LNCAP (cell line): ENCODE measurements around the gene DCBLD2.

Experiments
- CTCF ChIP-seq: fragments of 450-650 bp; IDR thresholded peaks from 2 replicates; pipeline ENCODE4 v1.5.1; 2017; ENCODE audit warnings: mild to moderate bottlenecking

DCBLD2 gene

GRCh38 chr3:98839846-98840245, 61.6 kb downstream of the DCBLD2 start:
- TF ChIP-seq CTCF = no peak

GRCh38 chr3:98829246-98829832, 72.2 kb downstream of the DCBLD2 start:
- no peak for TF ChIP-seq CTCF

- no peak for TF ChIP-seq CTCF
Measured at GRCh38 chr3:98827221-98827920, 74.1 kb downstream of the DCBLD2 start.

GRCh38 chr3:98826126-98826525, 75.4 kb downstream of the DCBLD2 start:
- TF ChIP-seq CTCF = no peak

GRCh38 chr3:98824256-98824655, 77.2 kb downstream of the DCBLD2 start:
- TF ChIP-seq CTCF = no peak

GRCh38 chr3:98823791-98824190, 77.7 kb downstream of the DCBLD2 start:
- no peak for TF ChIP-seq CTCF

GRCh38 chr3:98821063-98821462, 80.4 kb downstream of the DCBLD2 start:
- TF ChIP-seq CTCF = no peak
